Activated naive CD8-positive, alpha-beta T cell treated with anti-CD3 and anti-CD28 coated beads for 36 hours (primary cell): ENCODE results near the gene CD200R1L. TPM values are rescaled to one million over a fixed set of nuclear protein-coding genes. Genes with fewer than 3 reads are reported as not detected.

ENCODE experiments used
- DNase-seq: peaks from one replicate; pipeline ENCODE4 v3.0.0; 2021
- H3K27ac Mint-ChIP-seq: one replicate; pipeline ENCODE4 v1.8.0; 2022; ENCODE audit warnings: mild to moderate bottlenecking, moderate library complexity, mixed read lengths
- H3K27me3 Mint-ChIP-seq: one replicate; pipeline ENCODE4 v1.8.0; 2022; ENCODE audit warnings: mild to moderate bottlenecking, mixed read lengths
- H3K36me3 Mint-ChIP-seq: one replicate; pipeline ENCODE4 v1.8.0; 2021; ENCODE audit warnings: mild to moderate bottlenecking, mixed read lengths
- H3K4me1 Mint-ChIP-seq: one replicate; pipeline ENCODE4 v1.8.0; 2021; ENCODE audit warnings: mixed read lengths
- H3K4me3 Mint-ChIP-seq: one replicate; pipeline ENCODE4 v1.8.0; 2022; ENCODE audit warnings: mild to moderate bottlenecking, moderate library complexity, mixed read lengths
- H3K9me3 Mint-ChIP-seq: one replicate; pipeline ENCODE4 v1.8.0; 2022; ENCODE audit warnings: mixed read lengths
- total RNA-seq, 2 experiments: library from RNA; stranded (reverse); gene quantifications; one replicate each; pipeline ENCODE4 v1.2.3, GENCODE V29; 2021

CD200R1L gene
- total RNA-seq, 2 experiments from 2014 or later, result not detected

DNA sequence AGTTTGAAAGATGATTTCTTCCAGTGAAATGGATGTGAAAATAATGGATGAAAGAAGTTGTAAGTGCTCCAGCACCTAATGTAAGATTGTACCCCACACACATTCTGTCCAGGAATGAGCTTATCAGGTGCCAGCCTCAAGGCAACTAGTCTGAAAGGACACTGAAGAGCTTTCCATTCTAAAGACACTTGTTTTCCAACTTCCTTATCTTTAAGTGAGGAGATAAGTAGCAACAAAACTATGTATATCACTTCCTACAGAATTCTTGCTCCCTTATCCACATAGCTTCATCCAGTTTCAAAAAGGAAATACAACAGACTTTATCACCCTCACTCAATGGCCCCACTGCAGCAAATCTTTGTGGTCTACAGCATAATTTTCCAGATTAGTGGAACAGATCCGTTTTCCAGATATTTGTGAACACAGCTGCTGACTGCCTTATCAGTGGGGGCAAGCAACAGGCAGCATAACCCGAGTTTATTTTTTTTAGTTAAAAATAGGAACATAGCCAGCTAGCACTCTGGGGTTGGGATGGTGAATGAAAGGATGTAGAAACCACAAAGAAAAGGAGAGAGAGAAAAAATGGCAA, 60.6 kb downstream of the CD200R1L start:
- Mint-ChIP-seq H3K4me1 (no peaks in the 10 kb centered on the region), H3K27me3 (no peaks in the 10 kb centered on the region), H3K9me3 (peaks cover 7% of the 10 kb centered on the region), H3K36me3 (peaks cover 4% of the 10 kb centered on the region), H3K4me3 (no peak overlapping the region), H3K27ac (no peak overlapping the region)
- DNase-seq, result no peak

DNA sequence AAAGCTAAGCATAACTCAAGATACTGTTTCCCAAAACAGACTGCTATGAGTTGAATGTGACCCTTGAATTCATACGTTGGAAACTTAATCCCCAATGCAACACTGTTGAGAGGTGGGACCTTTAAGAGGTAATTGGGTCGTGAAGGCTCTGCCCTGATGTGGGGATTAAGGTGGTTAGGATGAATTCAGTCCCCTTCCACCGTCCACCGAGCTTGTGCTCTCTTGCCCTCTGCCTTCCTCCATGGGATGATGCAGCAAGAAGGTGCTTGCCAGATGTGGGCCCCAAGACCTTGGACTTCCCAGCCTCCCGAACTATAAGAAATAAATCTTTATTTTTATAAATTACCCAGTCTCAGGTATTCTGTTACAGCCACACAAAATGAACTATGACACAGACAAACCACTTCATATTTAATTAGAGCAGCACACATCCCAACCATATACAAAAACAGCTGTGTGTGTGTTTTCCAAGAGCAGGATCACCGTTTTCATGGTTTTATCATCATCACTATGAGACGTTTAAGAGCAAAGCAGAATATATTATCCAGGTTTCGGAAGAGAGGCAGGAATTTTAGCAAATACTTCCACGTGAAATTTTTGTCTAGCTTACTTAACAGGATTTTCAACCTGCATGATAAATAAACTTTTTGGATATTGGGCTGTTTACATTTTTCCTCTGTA, 61.2 kb downstream of the CD200R1L start:
- no peaks in the 10 kb centered on the region for H3K4me1 Mint-ChIP-seq
- peaks cover 7% of the 10 kb centered on the region for H3K9me3 Mint-ChIP-seq
- no peak overlapping the region for H3K27ac Mint-ChIP-seq

DNA sequence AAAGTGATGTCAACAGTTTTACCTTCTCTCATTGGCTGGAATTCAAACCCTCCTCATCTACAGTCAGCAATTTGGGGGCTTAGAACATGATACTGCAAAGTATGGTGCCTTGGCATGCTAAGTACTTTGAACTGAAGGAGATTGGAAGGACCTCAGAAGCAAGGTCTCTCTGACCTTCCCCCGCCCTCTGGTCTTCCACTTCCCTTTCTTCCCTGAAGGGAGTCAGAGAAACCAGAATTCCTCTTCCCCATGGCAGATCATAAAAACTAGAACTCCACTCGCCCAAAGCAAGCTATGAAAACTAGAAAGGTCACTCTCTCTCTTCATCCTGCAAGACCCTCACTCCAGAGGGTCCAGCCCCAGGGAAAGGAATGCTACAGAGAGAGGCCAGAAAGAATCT, 64.2 kb downstream of the CD200R1L start:
- Mint-ChIP-seq H3K4me3 (no peak overlapping the region), H3K9me3 (peaks cover 4% of the 10 kb centered on the region), H3K36me3 (peaks cover 1% of the 10 kb centered on the region), H3K27me3 (no peaks in the 10 kb centered on the region), H3K4me1 (no peaks in the 10 kb centered on the region), H3K27ac (no peak overlapping the region)
- DNase-seq, result no peak

More for the DNA sequence above, 61.2 kb downstream of the CD200R1L start:
- Mint-ChIP-seq H3K36me3 (peaks cover 4% of the 10 kb centered on the region), H3K27me3 (no peaks in the 10 kb centered on the region), H3K4me3 (no peak overlapping the region)
- DNase-seq, result no peak

DNA sequence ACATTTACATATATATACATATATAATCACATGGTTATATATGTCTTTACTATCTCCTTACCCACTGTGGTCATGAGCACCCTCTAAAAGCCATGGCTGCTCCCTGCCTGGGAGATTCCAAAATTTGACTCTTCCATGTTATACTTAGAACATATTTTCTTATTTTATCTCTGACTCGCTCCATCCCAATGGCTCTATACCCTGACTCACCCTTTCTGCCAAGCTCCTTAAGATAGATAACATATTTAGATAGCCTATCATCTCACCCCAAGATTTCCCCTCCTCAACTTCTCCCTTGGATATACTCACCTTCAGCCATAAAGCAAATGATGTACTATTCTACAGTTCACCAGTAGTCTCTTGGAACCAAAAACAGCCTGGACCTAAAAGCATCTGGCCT, 65.1 kb downstream of the CD200R1L start:
- Mint-ChIP-seq H3K9me3 (no peaks in the 10 kb centered on the region), H3K4me1 (no peaks in the 10 kb centered on the region), H3K36me3 (no peaks in the 10 kb centered on the region), H3K27me3 (no peaks in the 10 kb centered on the region), H3K4me3 (no peak overlapping the region), H3K27ac (no peak overlapping the region)
- no peak for DNase-seq

DNA sequence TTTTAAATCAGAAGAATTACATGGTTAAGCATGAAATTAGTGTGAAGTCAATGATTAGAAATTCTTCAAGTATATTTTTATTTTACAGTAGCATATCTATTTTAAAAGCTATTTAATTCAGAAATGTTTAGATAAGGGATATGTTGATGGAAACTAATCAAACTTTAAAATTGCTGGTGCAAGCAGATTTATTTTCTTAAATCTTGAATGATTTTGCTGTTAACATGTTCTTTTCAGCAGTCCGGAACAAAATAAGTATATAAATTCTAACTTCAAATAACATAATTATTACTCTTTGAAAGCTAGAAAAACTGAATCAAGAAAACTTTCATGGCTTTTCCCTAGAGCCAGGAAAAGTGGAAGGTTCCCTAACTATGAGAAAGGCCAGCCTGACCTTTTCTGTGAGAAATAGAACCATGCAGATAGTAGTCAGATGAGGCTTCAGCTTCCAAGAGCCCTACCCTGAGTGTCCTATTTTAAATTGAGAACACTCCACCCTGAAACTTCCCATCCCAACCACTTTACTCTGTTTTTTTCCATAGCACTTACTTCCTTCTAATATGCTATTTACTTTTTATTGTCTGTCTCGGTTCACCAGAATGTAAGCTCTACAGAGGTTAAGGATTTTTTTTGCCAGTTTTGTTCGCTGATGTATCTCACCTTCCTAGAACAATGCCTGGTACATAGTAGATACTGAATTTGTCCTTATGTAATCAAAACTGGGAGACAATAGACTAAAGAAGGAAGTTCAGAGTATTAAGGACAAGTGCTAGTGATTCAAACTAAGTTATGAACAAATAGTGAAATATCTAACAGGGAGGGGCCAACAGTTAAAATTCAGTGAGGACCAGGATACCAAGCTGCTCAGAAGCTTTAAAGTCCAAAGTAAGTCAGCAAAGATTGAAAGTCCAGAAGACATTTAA, 66.8 kb downstream of the CD200R1L start:
- Mint-ChIP-seq H3K27ac (no peak overlapping the region), H3K4me3 (no peak overlapping the region), H3K4me1 (no peaks in the 10 kb centered on the region), H3K27me3 (no peaks in the 10 kb centered on the region), H3K9me3 (no peaks in the 10 kb centered on the region), H3K36me3 (no peaks in the 10 kb centered on the region)
- no peak for DNase-seq

DNA sequence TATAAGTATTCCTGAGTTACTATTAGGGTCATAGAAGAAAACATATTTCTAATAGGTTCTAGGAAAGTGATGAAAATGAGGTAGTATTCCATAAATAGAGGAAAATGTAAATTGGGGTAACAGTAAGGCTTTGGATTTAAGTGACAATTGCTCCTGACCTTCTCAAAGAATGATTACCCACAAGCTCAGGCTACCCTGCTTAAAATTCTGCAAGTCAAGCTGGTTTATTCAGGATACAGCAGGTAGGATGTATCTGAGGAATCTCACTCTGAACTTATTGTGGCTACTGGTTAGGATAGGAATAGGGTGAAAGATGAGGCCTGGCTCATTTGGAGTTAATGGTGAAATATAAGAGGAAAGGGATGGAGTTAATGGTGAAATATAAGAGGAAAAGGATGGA, 67.7 kb downstream of the CD200R1L start:
- H3K4me1 Mint-ChIP-seq, result peaks cover 2% of the 10 kb centered on the region
- no peaks in the 10 kb centered on the region for H3K36me3 Mint-ChIP-seq
- H3K4me3 Mint-ChIP-seq, result no peak overlapping the region
- H3K27me3 Mint-ChIP-seq, result no peaks in the 10 kb centered on the region
- no peaks in the 10 kb centered on the region for H3K9me3 Mint-ChIP-seq
- H3K27ac Mint-ChIP-seq, result no peak overlapping the region
- DNase-seq, result no peak

DNA sequence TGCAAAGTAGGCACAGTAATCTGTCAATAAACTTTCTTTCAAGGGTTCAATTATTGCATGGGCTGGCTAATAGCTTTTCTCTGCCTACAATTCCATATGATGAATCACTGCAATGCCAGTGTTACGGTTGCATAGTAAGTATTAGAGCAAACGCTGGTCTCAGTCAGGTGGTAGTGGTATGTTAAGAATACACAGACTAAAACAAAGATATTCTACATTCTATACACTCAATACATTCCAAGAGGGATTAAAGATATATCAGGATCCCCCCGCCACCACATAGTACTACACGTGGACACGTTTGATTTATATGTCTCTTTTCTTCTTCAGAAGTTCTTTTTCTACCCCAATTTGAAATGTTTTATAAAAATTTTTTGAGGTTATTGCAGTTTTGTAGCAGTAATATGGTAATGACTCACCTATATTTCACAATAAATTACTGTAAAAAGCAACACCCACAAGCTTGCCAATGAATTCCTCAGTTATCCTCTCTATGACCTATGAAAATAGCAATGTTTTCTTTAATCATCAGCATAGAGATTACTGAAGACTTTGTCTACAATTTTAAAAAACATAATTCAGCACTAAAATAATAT, 68.2 kb downstream of the CD200R1L start:
- Mint-ChIP-seq H3K4me1 (peaks cover 3% of the 10 kb centered on the region), H3K27ac (no peak overlapping the region), H3K9me3 (no peaks in the 10 kb centered on the region), H3K27me3 (no peaks in the 10 kb centered on the region), H3K4me3 (no peak overlapping the region), H3K36me3 (no peaks in the 10 kb centered on the region)
- no peak for DNase-seq

DNA sequence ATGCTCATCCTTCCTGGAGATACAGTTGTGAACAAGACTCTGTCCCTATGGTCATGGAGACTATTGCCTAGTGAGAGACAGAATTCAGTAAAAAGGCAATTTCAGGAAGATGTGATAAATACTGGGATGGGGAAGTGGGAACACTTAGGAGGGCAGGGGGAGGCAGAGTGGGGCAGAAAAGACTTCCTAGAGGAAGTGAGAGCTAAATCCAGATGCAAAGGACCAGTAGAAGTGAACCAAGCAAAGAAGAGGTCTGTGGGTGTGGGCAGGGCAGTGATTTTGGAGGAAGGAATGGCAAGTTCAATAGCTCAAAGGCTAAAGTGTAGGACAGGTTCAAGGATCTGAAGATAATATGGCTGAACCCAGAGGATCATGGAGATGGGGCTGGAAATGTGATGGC, 68.9 kb downstream of the CD200R1L start:
- H3K4me3 Mint-ChIP-seq, result no peak overlapping the region
- H3K4me1 Mint-ChIP-seq, result peaks cover 3% of the 10 kb centered on the region
- H3K9me3 Mint-ChIP-seq, result no peaks in the 10 kb centered on the region

DNA sequence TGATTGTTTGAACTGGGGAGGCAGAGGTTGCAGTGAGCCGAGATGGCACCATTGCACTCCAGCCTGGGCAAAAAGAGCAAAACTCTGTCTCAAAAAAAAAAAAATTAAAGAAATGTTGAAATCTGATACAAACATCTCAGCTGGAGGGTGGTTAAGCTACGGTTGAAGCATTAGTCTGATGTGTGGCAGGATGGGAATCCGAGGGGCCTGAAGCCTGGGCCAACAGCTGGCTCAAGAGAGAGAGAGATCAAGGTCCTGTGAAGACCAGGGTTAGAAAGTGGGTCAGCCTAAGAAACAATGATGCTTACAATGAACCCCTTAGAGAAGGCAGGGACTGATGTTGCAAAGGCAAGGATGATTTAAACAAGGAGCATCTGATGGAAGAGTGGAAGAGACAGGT, 69.8 kb downstream of the CD200R1L start:
- Mint-ChIP-seq H3K4me1 (peaks cover 3% of the 10 kb centered on the region), H3K9me3 (no peaks in the 10 kb centered on the region), H3K27ac (no peak overlapping the region), H3K4me3 (no peak overlapping the region), H3K36me3 (no peaks in the 10 kb centered on the region), H3K27me3 (no peaks in the 10 kb centered on the region)
- no peak for DNase-seq

More for the DNA sequence above, 68.9 kb downstream of the CD200R1L start:
- H3K27me3 Mint-ChIP-seq, result no peaks in the 10 kb centered on the region
- DNase-seq, result no peak
- no peaks in the 10 kb centered on the region for H3K36me3 Mint-ChIP-seq
- no peak overlapping the region for H3K27ac Mint-ChIP-seq

DNA sequence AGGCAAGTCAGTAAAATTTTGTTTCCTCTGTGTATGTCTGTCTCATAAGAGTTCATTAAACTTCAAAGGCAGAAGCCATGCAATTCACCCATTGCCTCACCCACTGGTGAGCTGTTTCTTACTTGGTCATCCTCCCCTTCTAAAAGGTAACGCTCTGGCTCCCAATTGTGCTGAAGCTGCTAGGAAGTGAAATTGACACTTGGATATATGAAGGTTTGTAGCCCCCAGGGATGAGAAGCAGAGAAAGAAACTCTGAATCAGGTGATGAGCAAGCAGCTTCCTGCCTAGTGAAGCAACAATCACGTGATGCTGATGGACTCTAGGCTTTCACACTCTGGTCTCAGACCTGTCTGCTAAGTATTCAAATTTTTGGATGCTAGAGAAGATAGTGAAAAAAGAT, 70.7 kb downstream of the CD200R1L start:
- Mint-ChIP-seq H3K27me3 (no peaks in the 10 kb centered on the region), H3K36me3 (no peaks in the 10 kb centered on the region), H3K27ac (no peak overlapping the region), H3K4me1 (peaks cover 3% of the 10 kb centered on the region), H3K4me3 (no peak overlapping the region), H3K9me3 (no peaks in the 10 kb centered on the region)
- DNase-seq, result no peak

DNA sequence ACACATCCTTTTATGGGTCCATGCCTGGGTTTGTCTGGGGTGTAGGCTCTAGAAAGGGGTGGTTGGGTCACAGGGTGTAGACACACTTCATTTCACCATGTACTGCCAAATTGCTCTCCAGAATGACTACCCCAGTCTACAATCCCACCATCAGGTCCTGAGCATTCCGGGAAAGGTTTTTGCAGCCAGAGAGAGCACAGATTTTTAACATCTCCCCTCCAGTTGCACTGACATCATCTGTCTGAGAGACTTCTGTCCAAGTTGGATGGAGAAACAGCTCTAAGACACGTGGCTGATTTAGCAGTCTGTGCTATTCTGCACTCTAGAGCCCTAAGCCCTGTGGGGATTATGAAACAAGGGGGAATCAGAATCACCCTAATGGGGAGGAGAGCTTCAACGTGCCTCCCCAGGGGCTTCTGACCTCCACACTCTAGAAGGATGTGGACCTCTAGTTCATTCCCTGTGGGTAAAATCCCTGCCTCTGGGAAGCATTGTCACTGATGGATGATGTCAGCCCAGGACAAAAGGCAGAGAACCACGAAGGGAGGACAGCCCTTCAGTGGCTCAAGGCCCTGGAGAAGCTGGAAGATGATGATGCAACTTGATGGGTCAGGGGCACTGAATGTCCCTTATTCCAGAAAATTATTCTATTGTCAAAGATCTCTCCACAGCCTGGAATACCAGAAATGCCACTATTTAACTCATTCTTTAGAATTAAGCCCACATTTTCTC, 71.5 kb downstream of the CD200R1L start:
- Mint-ChIP-seq H3K4me3 (no peak overlapping the region), H3K27me3 (no peaks in the 10 kb centered on the region), H3K4me1 (peaks cover 4% of the 10 kb centered on the region), H3K9me3 (no peaks in the 10 kb centered on the region), H3K36me3 (no peaks in the 10 kb centered on the region), H3K27ac (no peak overlapping the region)
- no peak for DNase-seq

DNA sequence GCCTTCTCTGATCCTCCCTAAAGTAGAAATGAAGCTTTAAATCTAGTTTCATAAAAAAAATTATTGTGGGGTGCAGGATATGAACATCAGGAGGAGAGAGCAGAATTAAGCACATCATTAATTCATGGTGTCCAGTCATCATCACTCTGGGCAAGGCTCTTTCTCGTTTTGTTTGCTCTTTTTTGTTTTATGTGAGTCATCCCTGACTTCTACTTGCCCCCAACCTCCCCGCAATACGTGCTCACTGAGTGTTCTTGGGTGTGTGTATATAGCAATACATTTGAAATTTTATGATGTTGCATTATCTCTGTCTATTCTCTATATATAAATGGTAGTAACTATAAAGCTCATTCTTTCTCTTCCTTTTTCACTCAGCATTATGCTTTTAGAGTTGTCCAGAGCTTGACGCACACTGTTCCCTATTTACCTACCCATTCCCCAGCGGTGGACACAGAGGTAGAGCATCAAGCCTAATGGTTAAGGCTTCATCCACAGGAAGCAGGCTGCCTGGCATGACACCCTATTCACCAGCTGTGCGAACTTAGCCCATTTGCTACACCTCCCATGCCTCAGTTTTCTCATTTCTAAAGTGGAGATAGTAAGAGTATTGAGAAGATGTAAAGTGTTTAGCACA, 72.3 kb downstream of the CD200R1L start:
- no peak overlapping the region for H3K4me3 Mint-ChIP-seq
- no peaks in the 10 kb centered on the region for H3K9me3 Mint-ChIP-seq
- peaks cover 11% of the 10 kb centered on the region for H3K4me1 Mint-ChIP-seq

DNA sequence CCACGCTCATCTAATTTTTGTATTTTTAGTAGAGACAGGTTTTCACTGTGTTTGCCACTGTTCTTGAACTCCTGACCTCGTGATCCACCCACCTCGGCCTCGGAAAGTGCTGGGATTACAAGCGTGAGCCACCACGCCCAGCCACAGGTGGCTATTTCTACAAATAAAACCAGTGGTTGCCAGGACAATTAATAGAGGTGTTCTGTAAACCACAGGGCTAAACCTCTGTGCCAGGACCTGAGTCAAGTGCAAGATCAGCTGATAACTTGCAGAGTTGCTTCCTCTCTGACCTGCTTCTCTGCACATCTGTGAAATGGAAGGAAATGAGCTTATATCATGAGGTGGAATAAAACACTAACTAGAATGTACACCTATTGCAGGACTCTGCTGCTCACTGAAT, 72.8 kb downstream of the CD200R1L start:
- Mint-ChIP-seq H3K27ac (no peak overlapping the region), H3K4me1 (peaks cover 11% of the 10 kb centered on the region), H3K9me3 (no peaks in the 10 kb centered on the region), H3K4me3 (no peak overlapping the region), H3K27me3 (no peaks in the 10 kb centered on the region), H3K36me3 (no peaks in the 10 kb centered on the region)
- no peak for DNase-seq

More for the DNA sequence above, 72.3 kb downstream of the CD200R1L start:
- Mint-ChIP-seq H3K27me3 (no peaks in the 10 kb centered on the region), H3K27ac (no peak overlapping the region), H3K36me3 (no peaks in the 10 kb centered on the region)
- no peak for DNase-seq

DNA sequence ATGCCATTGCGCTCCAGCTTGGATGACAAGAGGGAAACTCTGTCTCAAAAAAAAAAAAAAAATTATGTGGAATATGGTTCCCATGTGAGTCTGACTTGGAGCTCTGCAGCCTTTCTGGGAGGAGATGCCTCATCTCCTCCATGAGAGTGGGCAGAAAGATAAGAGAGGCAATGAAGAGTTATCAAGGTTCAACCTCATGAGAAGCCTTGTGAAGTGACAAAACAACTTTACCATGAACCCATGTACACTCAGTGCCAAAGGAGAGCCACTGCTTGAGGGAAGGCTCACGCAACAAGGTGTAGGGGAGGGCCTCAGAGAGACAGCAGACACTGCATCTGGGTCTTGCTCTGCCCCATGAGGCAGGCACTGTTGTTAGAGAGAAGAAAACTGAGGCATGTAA, 75.7 kb downstream of the CD200R1L start:
- H3K4me1 Mint-ChIP-seq, result peaks cover 11% of the 10 kb centered on the region
- no peaks in the 10 kb centered on the region for H3K36me3 Mint-ChIP-seq
- H3K27me3 Mint-ChIP-seq, result no peaks in the 10 kb centered on the region
- no peak for DNase-seq
- no peaks in the 10 kb centered on the region for H3K9me3 Mint-ChIP-seq
- no peak overlapping the region for H3K4me3 Mint-ChIP-seq
- no peak overlapping the region for H3K27ac Mint-ChIP-seq
